HG02798 (cell line): ENCODE results near the gene PKDREJ.
"Not testable (repeated sequence)": the region's sequence is repeated elsewhere in the genome, so short reads cannot be mapped to it uniquely, and the experiment has no call there.

Experiments
- ATAC-seq: cut with Tn5 transposase; IDR thresholded peaks from one replicate; pipeline ENCODE4 v1.9.1; 2021; ENCODE audit warnings: mild to moderate bottlenecking; ENCODE audit not compliant: unreplicated experiment, poor library complexity

The PKDREJ gene

GRCh38 chr22:46272762-46273431, 9.8 kb upstream of the PKDREJ start:
- no peak for ATAC-seq

- ATAC-seq = no peak
These were observed 9.1 kb upstream of the PKDREJ start for GRCh38 chr22:46272196-46272595.

DNA sequence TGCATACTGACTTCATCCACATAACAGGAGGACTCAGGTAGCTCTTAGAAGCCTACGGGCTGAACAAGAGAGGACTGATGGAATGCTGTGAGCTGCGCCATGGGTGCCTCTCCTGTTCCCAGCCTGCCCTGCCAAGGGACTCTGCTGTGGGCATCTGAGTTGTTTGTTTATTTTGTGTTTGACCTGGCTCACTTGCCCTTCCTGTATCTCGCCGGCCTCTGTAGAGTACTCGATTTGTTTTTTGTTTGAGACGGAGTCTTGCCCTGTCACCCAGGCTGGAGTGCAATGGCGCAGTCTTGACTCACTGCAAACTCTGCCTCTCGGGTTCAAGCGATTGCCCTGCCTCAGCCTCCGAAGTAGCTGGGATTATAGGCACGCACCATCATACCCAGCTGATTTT, 6.4 kb upstream of the PKDREJ start:
- no peak for ATAC-seq

DNA sequence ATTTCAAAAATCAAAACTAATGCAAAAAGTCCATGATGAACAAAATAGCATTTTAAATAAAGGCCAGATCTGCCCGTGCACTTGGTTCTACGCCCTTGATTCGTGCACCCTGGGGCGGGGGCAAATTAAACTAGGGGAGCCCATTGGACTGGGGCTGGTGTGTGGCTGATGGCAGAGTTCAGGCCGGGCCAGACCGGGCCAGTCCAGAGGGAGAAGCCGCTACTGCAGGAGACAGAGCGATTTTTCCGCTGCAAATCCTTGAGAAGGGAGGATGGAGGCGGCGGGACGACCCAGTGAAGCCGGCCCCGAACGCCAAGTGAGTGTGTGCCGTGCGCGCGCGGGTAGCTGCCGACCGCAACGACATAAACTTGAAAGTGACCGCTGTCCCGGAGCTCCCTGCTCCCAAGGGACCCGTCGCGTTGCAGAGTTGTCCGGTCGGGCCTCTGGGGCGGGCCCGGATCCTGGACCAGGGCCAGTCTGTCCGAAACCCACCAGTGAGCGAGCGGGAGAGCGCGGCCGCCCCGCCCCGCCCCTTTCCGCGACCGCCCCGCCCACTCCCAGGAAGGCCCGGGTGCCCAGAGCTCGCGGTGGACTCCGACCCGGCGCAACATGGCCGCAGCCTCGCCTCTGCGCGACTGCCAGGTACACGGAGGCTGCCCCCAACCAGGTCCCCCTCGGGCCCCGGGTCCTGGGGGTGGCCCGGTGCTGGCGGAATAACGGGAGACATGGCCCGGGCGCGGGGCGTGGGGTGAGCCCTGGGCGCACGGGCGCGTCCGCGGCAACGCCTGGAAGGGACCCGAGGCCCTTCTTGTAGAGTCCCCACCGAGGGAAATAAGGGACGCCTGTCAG, 4.5 kb upstream of the PKDREJ start, which contains the start of gene TTC38:
Gene TTC38, plus strand, starts transcription at position 578 of the 849 bp plus-strand sequence. Its CDS starts 32 bp downstream, at position 610.
- peak; percentile 79 for ATAC-seq

DNA sequence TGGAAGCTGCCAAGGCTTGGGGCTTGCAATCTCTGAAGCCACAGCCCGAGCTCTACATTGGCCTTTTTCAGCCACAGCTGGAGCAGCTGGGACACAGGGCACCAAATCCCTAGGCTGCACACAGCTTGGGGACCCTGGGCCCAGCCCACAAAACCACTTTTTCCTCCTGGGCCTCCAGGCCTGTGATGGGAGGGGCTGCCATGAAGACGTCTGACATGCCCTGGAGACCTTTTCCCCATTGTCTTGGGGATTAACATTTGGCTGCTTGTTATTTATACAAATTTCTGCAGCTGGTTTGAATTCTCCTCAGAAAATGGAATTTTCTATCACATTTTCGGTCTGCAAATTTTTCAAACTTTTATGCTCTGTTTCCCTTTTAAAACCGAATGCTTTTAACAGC, 2.5 kb upstream of the PKDREJ start:
- not testable (repeated sequence) for ATAC-seq

DNA sequence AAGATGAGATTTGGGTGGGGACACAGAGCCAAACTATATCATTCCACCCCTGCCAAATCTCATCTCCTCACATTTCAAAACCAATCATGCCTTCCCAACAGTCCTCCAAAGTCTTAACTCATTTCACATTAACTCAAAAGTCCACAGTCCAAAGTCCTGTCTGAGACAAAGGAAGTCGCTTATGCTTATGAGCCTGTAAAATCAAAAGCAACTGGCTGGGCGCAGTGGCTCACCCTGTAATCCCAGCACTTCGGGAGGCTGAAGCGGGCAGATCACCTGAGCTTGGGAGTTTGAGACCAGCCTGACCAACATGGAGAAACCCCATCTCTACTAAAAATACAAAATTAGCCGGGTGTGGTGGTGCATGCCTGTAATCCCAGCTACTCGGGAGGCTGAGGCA, 1.4 kb upstream of the PKDREJ start:
- not testable (repeated sequence) for ATAC-seq

DNA sequence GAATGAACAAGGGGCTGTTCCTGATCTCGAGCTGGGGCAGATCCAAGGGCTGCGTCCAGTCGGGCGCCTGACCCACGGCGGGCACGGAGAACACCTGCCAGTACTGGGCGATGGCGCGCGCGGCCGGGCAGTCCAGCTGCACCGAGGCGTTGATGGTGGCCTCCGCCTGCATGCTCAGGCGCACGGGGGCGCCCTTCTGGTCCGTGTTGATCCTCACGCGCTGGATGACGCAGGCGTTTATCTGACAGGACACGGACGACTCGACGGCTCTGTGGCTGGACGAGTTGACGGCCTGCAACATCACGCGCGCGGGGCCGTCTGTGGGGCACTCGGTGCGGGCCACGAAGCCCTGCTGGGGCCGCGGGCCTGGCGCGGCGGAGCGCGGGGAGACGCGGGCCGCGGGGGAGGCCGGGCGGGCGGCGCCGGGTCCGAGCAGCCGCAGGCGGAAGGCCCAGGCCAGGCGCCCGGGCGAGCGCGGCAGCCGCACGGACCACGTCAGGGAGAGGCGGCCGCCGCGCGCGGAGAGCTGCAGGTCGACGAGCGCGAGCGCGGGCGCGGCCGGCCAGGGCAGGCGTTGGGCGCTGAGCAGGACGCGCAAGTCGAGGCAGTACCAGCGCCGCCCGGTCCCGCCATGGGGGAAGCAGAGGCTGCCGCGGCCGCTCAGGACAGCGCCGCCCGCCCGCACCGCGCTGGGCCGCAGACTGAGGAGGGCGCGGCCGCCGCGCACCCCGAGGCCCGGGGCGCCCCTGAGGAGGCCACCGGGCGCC, 511 bp downstream of the PKDREJ start:
- ATAC-seq = no peak

DNA sequence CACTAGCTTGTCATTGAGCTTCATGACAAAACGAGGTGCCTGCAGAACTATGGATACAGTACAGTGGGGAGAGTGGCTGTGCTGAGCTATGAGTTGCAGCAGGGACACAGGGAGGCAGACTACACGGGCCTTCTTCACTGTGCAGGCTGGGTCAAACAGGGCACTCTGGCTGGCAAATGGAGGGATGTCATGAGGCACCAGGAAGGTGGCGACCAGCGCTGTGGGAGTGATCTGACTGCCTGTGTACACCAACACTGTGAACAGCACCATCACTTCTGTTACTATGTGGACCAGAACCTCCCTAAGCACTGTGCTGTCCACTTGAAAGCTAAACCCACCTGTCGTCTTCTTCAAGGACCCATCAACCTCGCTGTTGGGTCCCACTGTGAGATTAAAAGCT, 3.1 kb downstream of the PKDREJ start:
- no peak for ATAC-seq

GRCh38 chr22:46259374-46259773, 3.8 kb downstream of the PKDREJ start:
- no peak for ATAC-seq

GRCh38 chr22:46256358-46256958, 6.7 kb downstream of the PKDREJ start:
- no peak for ATAC-seq

DNA sequence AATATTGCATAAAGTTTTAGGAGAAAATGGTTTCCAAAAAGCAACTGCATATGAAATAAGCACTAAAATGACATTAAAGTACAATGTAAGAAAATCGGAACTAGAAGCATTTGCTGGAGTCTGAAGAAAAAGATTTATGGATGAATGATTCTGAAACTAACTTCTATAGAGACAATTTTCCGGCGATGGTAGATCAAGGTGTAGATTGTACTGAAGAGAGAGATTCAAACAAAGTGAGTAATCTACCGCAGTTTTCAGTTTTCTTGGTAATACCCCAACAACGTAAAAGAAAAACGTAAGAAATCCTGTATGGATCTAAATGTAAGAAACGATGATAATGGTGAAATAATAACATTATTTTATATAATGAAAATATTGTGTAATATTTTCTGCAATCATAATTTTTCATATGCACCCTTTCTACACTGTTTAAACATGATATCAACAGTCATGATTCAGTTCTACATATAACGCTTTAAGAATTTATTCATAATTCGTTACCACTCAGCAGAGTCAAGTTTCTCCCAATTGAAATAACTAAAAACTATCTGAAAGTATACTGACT, 11.2 kb downstream of the PKDREJ start:
- no peak for ATAC-seq

- ATAC-seq = no peak
These were observed 11.9 kb downstream of the PKDREJ start for GRCh38 chr22:46251266-46251665.

DNA sequence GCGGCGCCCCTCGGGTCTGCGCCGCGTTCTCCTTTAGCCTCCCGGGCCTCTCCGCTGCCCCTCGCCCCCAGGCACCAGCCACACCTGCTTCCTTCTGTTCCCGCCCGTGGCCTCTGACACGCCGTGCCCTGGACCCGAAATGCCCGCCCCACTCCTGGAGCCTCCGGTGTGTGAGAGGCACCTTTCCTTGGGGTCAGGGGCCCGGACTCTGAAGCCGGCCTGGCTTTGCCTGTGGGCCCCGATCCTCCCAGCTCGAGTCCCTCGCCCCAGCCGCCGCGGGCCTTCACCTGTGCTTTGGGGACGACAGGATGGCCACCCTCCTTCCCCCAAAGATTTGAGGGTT, 12.4 kb downstream of the PKDREJ start:
- ATAC-seq = no peak

GRCh38 chr22:46250035-46250782, 12.9 kb downstream of the PKDREJ start, which contains the start of gene CDPF1:
Gene CDPF1, minus strand, starts transcription at chr22:46250293. Its CDS starts 2,009 bp downstream, at chr22:46248284.
- peak; percentile 92 for ATAC-seq

DNA sequence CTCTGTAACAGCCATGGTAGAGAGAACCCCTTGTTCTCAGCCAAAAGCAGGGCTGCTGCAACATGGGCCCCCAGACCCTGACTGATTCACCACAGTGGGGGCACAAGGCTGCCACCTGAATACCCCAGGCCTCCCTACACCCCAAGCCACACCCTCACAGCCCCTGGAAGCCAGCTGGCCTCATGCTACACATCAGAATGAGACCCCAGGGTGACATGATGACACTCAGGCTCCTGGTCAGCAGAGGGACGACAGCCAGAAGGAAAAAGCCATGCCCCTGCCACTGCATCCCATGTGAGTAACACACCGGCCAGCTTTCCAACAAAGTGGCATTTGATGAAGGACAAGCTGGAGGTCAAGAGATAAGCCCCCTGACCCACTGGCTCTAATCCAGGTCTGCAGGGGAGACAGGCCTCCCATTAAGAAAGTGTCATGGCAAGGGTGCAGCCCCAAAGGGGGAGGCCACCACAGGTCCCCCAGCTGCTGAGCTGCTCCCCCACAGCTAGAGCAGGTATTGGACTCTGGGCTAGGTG, 15.6 kb downstream of the PKDREJ start:
- no peak for ATAC-seq

GRCh38 chr22:46246178-46246577, 17.0 kb downstream of the PKDREJ start:
- no peak for ATAC-seq

DNA sequence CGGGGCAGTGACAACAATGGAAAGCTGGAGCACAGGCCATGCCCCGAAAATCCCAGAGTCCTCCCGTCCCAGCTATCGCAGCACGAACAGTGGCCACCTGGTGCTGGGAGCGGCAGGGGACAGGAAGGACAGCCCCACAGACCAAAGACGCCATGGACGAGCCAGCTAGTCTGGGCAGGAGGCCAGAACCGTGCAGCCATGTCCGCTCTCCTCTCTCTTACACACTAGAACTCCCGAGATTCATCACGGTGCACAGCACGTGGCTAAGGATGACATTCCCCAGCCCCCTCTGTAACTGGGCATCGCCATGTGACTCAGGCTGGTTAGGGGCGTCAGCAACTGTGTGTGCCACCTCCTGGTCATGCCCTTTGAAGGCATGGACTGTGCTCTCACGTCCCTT, 17.6 kb downstream of the PKDREJ start:
- ATAC-seq = no peak

DNA sequence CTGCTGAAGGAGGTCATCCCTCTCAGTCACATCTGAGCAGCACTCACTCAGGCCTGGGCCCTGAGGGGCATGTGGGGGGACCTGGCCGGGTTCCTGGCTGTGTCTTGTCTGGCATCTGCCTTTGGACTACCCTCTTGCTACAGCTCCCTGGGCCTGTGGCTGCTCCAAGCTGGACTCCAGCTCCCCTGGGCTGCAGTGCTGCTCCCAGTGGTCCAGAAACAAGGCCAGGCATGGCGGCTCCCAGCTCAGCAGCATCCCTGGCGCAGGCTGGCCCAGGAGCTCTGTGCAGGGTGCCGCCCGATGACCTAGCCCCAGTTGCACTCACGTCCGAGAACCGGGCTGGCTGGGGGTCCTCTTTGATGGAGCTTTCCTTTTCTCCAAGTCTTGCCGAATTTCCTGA, 18.4 kb downstream of the PKDREJ start:
- ATAC-seq = no peak

DNA sequence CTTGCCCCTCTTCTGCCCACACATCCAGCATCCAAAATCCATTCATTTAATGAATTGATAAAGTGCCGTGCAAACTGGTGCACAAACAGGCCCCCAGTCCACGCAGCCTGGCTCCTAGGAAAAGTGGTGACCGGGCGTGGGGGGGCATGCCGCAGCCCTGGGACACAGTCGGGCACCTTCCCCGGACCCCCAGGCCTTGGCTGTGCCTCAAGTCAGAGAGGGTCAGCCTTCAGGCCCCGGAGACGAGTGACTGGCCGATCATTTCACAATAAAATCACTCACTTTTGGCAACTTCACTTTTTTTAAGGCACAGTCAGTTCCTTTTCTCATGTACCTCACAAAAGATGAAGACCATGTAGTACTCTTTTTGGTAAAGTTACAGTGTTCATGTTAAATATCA, 21.1 kb downstream of the PKDREJ start:
- ATAC-seq = no peak
